NB4 (cell line): ENCODE measurements around the gene COL26A1.
A peak's percentile ranks its signal among the peaks of the same experiment; 100 is the strongest.

Experiments used
- DNase-seq: peaks from one replicate; pipeline ENCODE4 v3.0.0; 2010; ENCODE audit warnings: low read depth
- H3K4me3 ChIP-seq: one replicate; pipeline ENCODE4 v1.5.1; 2011; ENCODE audit warnings: mild to moderate bottlenecking, low read depth, low read length, moderate library complexity
- MYC ChIP-seq: IDR thresholded peaks from 2 replicates; pipeline ENCODE4 v1.6.1; 2011; ENCODE audit warnings: low read depth, low read length
- POLR2A ChIP-seq: IDR thresholded peaks from 2 replicates; pipeline ENCODE4 v1.6.1; 2011; ENCODE audit warnings: mild to moderate bottlenecking; ENCODE audit not compliant: insufficient read length; ENCODE audit errors: extremely low read depth
- TF ChIP-seq, protein P1 (sequence below): IDR thresholded peaks from one replicate; pipeline ENCODE4 v1.5.1; 2012; ENCODE audit warnings: low read depth, low read length
- TF ChIP-seq, protein P2 (sequence below): IDR thresholded peaks from 2 replicates; pipeline ENCODE4 v1.6.1; 2011; ENCODE audit warnings: low read depth, low read length

Gene COL26A1

DNA sequence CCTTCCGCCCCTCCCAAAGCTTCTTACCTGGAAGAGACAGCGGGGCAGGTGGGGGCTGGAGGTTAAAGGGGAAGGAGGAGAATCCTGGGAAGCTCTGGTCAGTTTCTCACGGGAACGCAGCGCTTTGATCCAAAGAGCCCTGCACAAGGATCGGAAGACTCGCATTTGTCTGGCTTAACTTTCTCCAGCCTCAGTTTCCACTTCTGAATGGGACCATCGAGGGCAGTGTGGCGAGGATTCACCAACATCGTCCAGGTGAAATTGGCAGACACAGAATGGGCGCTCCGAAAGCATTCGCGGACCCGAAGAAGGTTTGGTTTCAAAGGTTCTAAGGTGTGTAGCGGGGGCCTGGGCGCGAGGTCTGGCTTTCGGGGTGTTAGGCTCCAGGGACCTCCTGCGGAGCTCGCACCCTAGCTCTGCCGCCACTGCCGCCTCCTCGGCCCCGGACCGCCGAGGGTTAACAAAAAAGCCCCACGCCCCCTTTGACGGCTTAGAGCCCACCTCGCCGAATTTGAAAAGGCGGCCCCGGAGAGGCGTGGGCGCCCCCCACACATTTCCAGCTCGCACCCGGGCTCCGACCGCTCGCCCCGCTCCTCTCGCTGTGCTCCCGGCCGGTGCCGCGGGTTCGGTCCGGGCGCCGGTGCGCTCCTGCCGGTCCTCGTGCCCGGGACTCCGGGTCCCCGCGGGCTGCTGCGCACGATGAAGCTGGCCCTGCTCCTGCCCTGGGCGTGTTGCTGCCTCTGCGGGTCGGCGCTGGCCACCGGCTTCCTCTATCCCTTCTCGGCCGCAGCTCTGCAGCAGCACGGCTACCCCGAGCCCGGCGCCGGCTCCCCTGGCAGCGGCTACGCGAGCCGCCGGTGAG, at the start of gene COL26A1:
COL26A1 (plus strand) TSS at position 542 of the 862 bp plus-strand sequence; CDS start at position 700, 158 bp downstream.
- H3K4me3 ChIP-seq: no peak within 1 kb of the TSS
- DNase-seq: no peak
- TF ChIP-seq POLR2A (no peak), MYC (no peak)
- TF ChIP-seq, protein P1, sequence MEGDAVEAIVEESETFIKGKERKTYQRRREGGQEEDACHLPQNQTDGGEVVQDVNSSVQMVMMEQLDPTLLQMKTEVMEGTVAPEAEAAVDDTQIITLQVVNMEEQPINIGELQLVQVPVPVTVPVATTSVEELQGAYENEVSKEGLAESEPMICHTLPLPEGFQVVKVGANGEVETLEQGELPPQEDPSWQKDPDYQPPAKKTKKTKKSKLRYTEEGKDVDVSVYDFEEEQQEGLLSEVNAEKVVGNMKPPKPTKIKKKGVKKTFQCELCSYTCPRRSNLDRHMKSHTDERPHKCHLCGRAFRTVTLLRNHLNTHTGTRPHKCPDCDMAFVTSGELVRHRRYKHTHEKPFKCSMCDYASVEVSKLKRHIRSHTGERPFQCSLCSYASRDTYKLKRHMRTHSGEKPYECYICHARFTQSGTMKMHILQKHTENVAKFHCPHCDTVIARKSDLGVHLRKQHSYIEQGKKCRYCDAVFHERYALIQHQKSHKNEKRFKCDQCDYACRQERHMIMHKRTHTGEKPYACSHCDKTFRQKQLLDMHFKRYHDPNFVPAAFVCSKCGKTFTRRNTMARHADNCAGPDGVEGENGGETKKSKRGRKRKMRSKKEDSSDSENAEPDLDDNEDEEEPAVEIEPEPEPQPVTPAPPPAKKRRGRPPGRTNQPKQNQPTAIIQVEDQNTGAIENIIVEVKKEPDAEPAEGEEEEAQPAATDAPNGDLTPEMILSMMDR: no peak
- TF ChIP-seq, protein P2, sequence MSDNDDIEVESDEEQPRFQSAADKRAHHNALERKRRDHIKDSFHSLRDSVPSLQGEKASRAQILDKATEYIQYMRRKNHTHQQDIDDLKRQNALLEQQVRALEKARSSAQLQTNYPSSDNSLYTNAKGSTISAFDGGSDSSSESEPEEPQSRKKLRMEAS: no peak

DNA sequence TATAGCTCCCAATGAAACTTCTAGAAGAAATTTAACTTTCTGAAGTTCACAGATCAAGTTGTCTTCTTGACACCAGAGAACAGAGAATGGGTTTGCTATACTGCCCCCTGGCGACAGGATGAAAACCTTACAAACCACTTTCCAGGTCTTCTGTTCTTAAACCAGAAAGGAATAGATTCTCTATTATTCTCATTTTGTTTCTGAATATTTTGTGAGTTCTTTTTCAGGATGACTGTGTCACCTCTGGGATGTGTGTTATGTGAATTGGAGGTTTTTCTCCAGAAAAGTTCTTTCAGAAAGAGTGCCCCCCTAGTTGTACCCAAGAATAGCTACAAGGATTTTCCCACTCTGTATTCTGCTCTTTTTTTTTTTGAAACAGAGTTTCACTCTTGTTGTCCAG, 47.3 kb upstream of the COL26A1 start:
- no peak for TF ChIP-seq POLR2A
- TF ChIP-seq, protein P1: peak; percentile 89
- H3K4me3 ChIP-seq: no peak overlapping the region
- DNase-seq: peak; percentile 87

DNA sequence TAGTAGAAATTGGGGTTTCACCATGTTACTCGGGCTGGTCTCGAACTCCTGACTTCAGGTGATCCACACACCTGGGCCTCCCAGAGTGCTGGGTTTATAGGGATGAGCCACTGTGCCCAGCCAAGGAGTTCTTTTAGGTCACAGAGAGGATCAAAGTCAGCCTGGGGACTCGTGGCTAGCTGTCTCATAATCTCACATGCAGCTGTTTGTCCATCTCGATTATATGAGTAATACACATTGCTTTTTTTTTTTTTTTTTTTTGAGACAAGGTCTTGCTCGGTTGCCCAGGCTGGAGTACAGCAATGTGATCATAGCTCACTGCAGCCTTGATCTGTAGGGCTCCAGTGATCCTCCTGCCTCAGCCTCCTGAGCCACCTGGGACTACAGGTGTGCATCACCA, 43.3 kb upstream of the COL26A1 start:
- TF ChIP-seq, protein P2: no peak
- no peak for TF ChIP-seq MYC
- no peak for TF ChIP-seq POLR2A
- TF ChIP-seq, protein P1: no peak
- H3K4me3 ChIP-seq: no peak overlapping the region
- DNase-seq: no peak

DNA sequence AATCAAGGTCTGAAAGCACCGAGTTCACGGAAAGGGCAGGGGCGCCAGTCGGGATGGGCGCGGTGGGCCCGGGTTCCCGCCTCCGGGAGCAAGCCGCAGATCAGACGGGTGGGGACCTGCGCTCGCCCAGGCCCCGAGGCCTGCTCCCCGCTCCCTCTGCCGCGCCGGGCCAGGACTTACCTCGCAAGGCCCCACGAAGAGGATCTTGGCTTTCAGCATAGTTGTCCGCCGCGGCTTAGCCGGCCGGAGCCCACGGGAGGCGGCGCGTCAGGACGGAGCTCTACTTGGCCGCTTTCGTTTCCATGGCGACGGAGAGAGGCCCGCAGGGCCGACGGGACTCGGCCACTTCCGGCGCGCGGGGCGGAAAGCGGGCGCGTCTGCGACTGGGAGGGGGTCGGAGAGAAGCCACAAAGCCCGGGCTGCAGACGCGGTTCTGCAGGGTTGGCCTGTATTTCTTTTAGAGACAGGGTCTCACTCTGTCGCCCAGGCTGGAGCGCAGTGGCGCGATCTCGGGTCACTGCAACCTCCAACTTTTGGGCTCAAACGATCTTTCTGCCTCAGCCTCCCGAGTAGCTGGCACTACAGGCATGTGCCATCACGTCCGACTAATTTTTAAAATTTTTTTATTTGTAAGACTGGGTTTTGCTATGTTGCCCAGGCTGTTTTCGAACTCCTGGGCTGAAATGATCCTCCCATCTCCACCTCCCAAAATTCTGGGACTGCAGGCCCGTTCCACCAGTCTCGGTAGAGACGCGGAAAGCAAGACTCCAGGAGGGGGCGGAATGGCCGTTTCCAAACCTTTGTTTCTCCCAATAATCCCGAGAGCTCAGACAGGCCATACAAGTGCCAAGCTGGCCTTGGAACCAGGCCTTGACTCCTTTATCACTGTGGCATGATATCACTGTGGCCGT, 40.9 kb upstream of the COL26A1 start, which contains the start of gene IFT22:
IFT22 (minus strand) TSS at position 322 of the 911 bp plus-strand sequence; CDS start at position 219, 103 bp downstream.
- H3K4me3 ChIP-seq: peak within 1 kb of the TSS; percentile 85
- TF ChIP-seq POLR2A (peak; percentile 92), MYC (peak; percentile 30; the same call in 1 of the 2 replicates)
- TF ChIP-seq, protein P1: no peak
- TF ChIP-seq, protein P2: peak; percentile 47; the same call in 1 of the 2 replicates
- DNase-seq: peak; percentile 96

DNA sequence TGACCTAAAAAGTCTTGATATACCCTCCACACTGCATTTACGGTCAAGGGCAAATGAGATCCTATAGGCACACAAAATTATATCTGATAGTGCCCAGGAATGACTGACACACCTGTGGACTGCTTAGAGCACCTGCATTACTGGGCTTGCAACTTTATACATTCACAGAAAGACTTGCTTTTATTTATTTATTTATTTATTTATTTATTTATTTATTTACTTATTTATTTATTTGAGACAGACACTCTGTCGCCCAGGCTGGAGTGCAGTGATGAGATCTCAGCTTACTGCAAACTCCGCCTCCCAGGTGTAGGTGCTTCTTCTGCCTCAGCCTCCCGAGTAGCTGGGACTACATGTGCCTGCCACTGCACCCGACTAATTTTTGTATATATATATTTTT, 34.5 kb upstream of the COL26A1 start:
- no peak overlapping the region for H3K4me3 ChIP-seq
- DNase-seq: no peak
- no peak for TF ChIP-seq MYC
- TF ChIP-seq, protein P2: no peak
- TF ChIP-seq POLR2A: no peak
- TF ChIP-seq, protein P1: no peak
